HG02571 (cell line): ENCODE results near the gene AURKAIP1.
"Not testable (repeated sequence)": the region's sequence is repeated elsewhere in the genome, so short reads cannot be mapped to it uniquely, and the experiment has no call there.

Experiments
- ATAC-seq: cut with Tn5 transposase; IDR thresholded peaks from one replicate; pipeline ENCODE4 v1.9.1; 2021; ENCODE audit warnings: mild to moderate bottlenecking, moderate library complexity; ENCODE audit not compliant: unreplicated experiment

The AURKAIP1 gene

GRCh38 chr1:1406821-1407635, 32.0 kb upstream of the AURKAIP1 start, which contains the start of gene MRPL20:
Gene MRPL20, minus strand, starts transcription at chr1:1407293. Its CDS starts 76 bp downstream, at chr1:1407217.
- peak; percentile 93 for ATAC-seq

GRCh38 chr1:1406101-1406820, 31.3 kb upstream of the AURKAIP1 start:
- ATAC-seq: no peak

- ATAC-seq: no peak
Observed at GRCh38 chr1:1403653-1404052, 28.6 kb upstream of the AURKAIP1 start.

- not testable (repeated sequence) for ATAC-seq
Observed at GRCh38 chr1:1402901-1403392, 27.9 kb upstream of the AURKAIP1 start.

GRCh38 chr1:1402072-1402900, 27.3 kb upstream of the AURKAIP1 start:
- no peak for ATAC-seq

GRCh38 chr1:1401457-1402010, 26.5 kb upstream of the AURKAIP1 start:
- ATAC-seq: no peak

GRCh38 chr1:1400576-1401456, 25.8 kb upstream of the AURKAIP1 start:
- no peak for ATAC-seq

GRCh38 chr1:1399872-1400575, 25.0 kb upstream of the AURKAIP1 start:
- peak; percentile 6 for ATAC-seq

- ATAC-seq: peak; percentile 85
Observed at GRCh38 chr1:1399187-1399871, 24.3 kb upstream of the AURKAIP1 start, which contains the start of gene CCNL2. Gene CCNL2, minus strand, starts transcription at chr1:1399335. Its CDS starts 29 bp downstream, at chr1:1399306.

GRCh38 chr1:1398677-1399186, 23.7 kb upstream of the AURKAIP1 start:
- peak; percentile 3 for ATAC-seq

- ATAC-seq: no peak
Observed at GRCh38 chr1:1397839-1398523, 23.0 kb upstream of the AURKAIP1 start.

- ATAC-seq: no peak
Observed at GRCh38 chr1:1395166-1395565, 20.2 kb upstream of the AURKAIP1 start.

GRCh38 chr1:1394116-1394515, 19.1 kb upstream of the AURKAIP1 start:
- ATAC-seq: no peak

GRCh38 chr1:1393428-1393827, 18.4 kb upstream of the AURKAIP1 start:
- ATAC-seq: no peak

GRCh38 chr1:1393014-1393413, 18.0 kb upstream of the AURKAIP1 start:
- no peak for ATAC-seq

GRCh38 chr1:1391225-1391624, 16.2 kb upstream of the AURKAIP1 start:
- no peak for ATAC-seq

GRCh38 chr1:1390675-1391074, 15.7 kb upstream of the AURKAIP1 start:
- ATAC-seq: no peak

- ATAC-seq: no peak
Observed at GRCh38 chr1:1388078-1388472, 13.1 kb upstream of the AURKAIP1 start.
